GM12892 (cell line): ENCODE measurements around the gene FBXW9.

ENCODE experiments used
- POLR2A ChIP-seq: IDR thresholded peaks from 2 replicates; pipeline ENCODE4 v1.6.1; 2011; ENCODE audit warnings: low read depth, low read length, control low read depth
- POLR2AphosphoS5 ChIP-seq: IDR thresholded peaks from 2 replicates; pipeline ENCODE4 v1.6.1; 2011; ENCODE audit warnings: low read depth, low read length, control low read depth

GRCh38 chr19:12669270-12670158 is 26.9 kb downstream of the FBXW9 start:
- peak; percentile 72; the same call in 1 of the 2 replicates for TF ChIP-seq POLR2A
- TF ChIP-seq POLR2AphosphoS5: peak; percentile 72
